ENCODE data around the gene DNAH11. TPM values are rescaled to one million over a fixed set of nuclear protein-coding genes. Genes with fewer than 3 reads are reported as not detected.

Gene DNAH11
- total RNA-seq, 1 experiment from 2014 or later, result 0.39 TPM

- BruUV-seq (replicated peaks), result no TSS peak
- Histone ChIP-seq H3K4me2 (ENCODE audit: low read length) (no peak overlapping the region), H3K4me1 (ENCODE audit: control insufficient read depth in 1 of 2, insufficient read depth in 2 of 2, low read length in 2 of 2) (no peaks in the 10 kb centered on the region), H3K9me2 (ENCODE audit: insufficient read depth) (no peaks in the 10 kb centered on the region), H3K4me3 (replicated peaks in 1 of 2; ENCODE audit: low read depth in 1 of 2, low read length in 2 of 2) (no peak overlapping the region), H3K79me2 (ENCODE audit: insufficient read depth, low read length) (no peaks in the 10 kb centered on the region), H3K36me3 (ENCODE audit: control insufficient read depth in 1 of 2, insufficient read depth in 2 of 2, low read length in 2 of 2) (no peaks in the 10 kb centered on the region), H3K9me3 (ENCODE audit: control insufficient read depth in 1 of 2, insufficient read depth in 1 of 2, low read depth in 1 of 2, low read length in 2 of 2) (no peaks in the 10 kb centered on the region), H4K20me1 (ENCODE audit: insufficient read depth) (no peaks in the 10 kb centered on the region), H2AFZ (ENCODE audit: low read depth, low read length, poor library complexity, severe bottlenecking) (no peak overlapping the region), H3K9ac (ENCODE audit: low read length) (no peak overlapping the region), H3K27me3 (ENCODE audit: insufficient read depth, low read length) (0 out of 2 replicates have a peak, but pooled peaks cover 4% of the 10 kb centered on the region), H3K27ac (ENCODE audit: low read depth, low read length) (no peak overlapping the region)
- ChIA-PET POLR2A (no interaction called here), RAD21 (ENCODE audit: low non-redundant PET in 1 of 2, low total read pairs in 2 of 2, uncharacterized antibody in 2 of 2, unreplicated experiment in 2 of 2) (interaction anchor here in 1 of 2 experiments (0.5 kb wide), 1 partner anchor 309 kb away, joined by 3 read pairs; no protein-coding TSS in a partner anchor), CTCF (no interaction called here)
- intact Hi-C loops (cut with micrococcal nuclease), result no loop called here
- ATAC-seq (no peak), DNase-seq (ENCODE audit: low read depth, low spot score) (no peak)
- TF ChIP-seq SP1 (IDR thresholded peaks at IDR 0.05; ENCODE audit: low read depth) (no peak), JUND (IDR thresholded peaks at IDR 0.05) (no peak), RAD21 (IDR thresholded peaks at IDR 0.05; ENCODE audit: low read depth) (no peak), CEBPB (IDR thresholded peaks at IDR 0.05; ENCODE audit: low read depth) (no peak), EZH2 (IDR thresholded peaks at IDR 0.05) (no peak), ZNF274 (IDR thresholded peaks at IDR 0.05; ENCODE audit: low read depth, low read length) (no peak)
Observed at GRCh38 chr7:21707566-21707965, 164.7 kb downstream of the DNAH11 start.

GRCh38 chr7:21708096-21708495 lies 165.3 kb downstream of the DNAH11 start:
- no peak overlapping the region for H3K4me2 ChIP-seq (ENCODE audit: low read length)
- no peaks in the 10 kb centered on the region for H3K4me1 ChIP-seq (ENCODE audit: control insufficient read depth in 1 of 2, insufficient read depth in 2 of 2, low read length in 2 of 2)
- H3K27me3 ChIP-seq (ENCODE audit: insufficient read depth, low read length), result 0 out of 2 replicates have a peak, but pooled peaks cover 4% of the 10 kb centered on the region
- ATAC-seq (no peak), DNase-seq (ENCODE audit: low read depth, low spot score) (no peak)
- TF ChIP-seq ELF1 (IDR thresholded peaks at IDR 0.05; ENCODE audit: borderline replicate concordance, low read depth), result no peak
- TF ChIP-seq SRF (IDR thresholded peaks at IDR 0.05; ENCODE audit: low read depth), result no peak
- no peak for TF ChIP-seq FOSL1 (IDR thresholded peaks at IDR 0.05; ENCODE audit: low read depth)
- no peak for TF ChIP-seq ZNF274 (IDR thresholded peaks at IDR 0.05; ENCODE audit: low read depth, low read length)
- no peak for TF ChIP-seq EZH2 (IDR thresholded peaks at IDR 0.05)
- TF ChIP-seq POLR2AphosphoS5 (IDR thresholded peaks at IDR 0.05; ENCODE audit: low read depth, low read length), result no peak
- no peak for TF ChIP-seq YY1 (IDR thresholded peaks at IDR 0.05; ENCODE audit: extremely low read depth, insufficient replicate concordance, low read depth, low read length)
- TF ChIP-seq CTCF (IDR thresholded peaks at IDR 0.05 in 2 of 3, conservative IDR thresholded peaks at IDR 0.05 in 1 of 3; ENCODE audit: borderline replicate concordance in 1 of 3, insufficient read depth in 1 of 3, low read depth in 2 of 3, low read length in 2 of 3), result no peak
- TF ChIP-seq SIN3A (IDR thresholded peaks at IDR 0.05; ENCODE audit: low read depth), result no peak
- TF ChIP-seq CBX3 (IDR thresholded peaks at IDR 0.05; ENCODE audit: low read depth), result no peak
- no peak for TF ChIP-seq TCF7L2 (IDR thresholded peaks at IDR 0.05; ENCODE audit: borderline replicate concordance, extremely low read depth, insufficient read depth, insufficient read length)
- TF ChIP-seq MAX (IDR thresholded peaks at IDR 0.05), result no peak
- TF ChIP-seq EGR1 (IDR thresholded peaks at IDR 0.05; ENCODE audit: low read depth), result no peak
- TF ChIP-seq SP1 (IDR thresholded peaks at IDR 0.05; ENCODE audit: low read depth), result no peak
- TF ChIP-seq ATF3 (IDR thresholded peaks at IDR 0.05), result no peak
- no peak for TF ChIP-seq JUND (IDR thresholded peaks at IDR 0.05)
- ChIA-PET RAD21 (ENCODE audit: low non-redundant PET in 1 of 2, low total read pairs in 2 of 2, uncharacterized antibody in 2 of 2, unreplicated experiment in 2 of 2) (no interaction called here), POLR2A (no interaction called here), CTCF (no interaction called here)
- H3K79me2 ChIP-seq (ENCODE audit: insufficient read depth, low read length), result no peaks in the 10 kb centered on the region
- no TSS peak for BruUV-seq (replicated peaks)
- no peaks in the 10 kb centered on the region for H3K36me3 ChIP-seq (ENCODE audit: control insufficient read depth in 1 of 2, insufficient read depth in 2 of 2, low read length in 2 of 2)
- no peaks in the 10 kb centered on the region for H4K20me1 ChIP-seq (ENCODE audit: insufficient read depth)
- no peaks in the 10 kb centered on the region for H3K9me2 ChIP-seq (ENCODE audit: insufficient read depth)
- no peak overlapping the region for H3K4me3 ChIP-seq (replicated peaks in 1 of 2; ENCODE audit: low read depth in 1 of 2, low read length in 2 of 2)
- H2AFZ ChIP-seq (ENCODE audit: low read depth, low read length, poor library complexity, severe bottlenecking), result no peak overlapping the region
- intact Hi-C loops (cut with micrococcal nuclease), result no loop called here
- H3K9me3 ChIP-seq (ENCODE audit: control insufficient read depth in 1 of 2, insufficient read depth in 1 of 2, low read depth in 1 of 2, low read length in 2 of 2), result no peaks in the 10 kb centered on the region
- no peak overlapping the region for H3K9ac ChIP-seq (ENCODE audit: low read length)
- H3K27ac ChIP-seq (ENCODE audit: low read depth, low read length), result no peak overlapping the region

All from HCT116 (cell line).